GM21737 (cell line): ENCODE results near the gene SLC12A7.
"Not testable (repeated sequence)": the region's sequence is repeated elsewhere in the genome, so short reads cannot be mapped to it uniquely, and the experiment has no call there.

Experiments used
- ATAC-seq: cut with Tn5 transposase; IDR thresholded peaks from one replicate; pipeline ENCODE4 v1.9.1; 2021; ENCODE audit warnings: mild to moderate bottlenecking, moderate library complexity; ENCODE audit not compliant: unreplicated experiment

SLC12A7 gene

GRCh38 chr5:1083026-1083425 lies 28.8 kb downstream of the SLC12A7 start:
- not testable (repeated sequence) for ATAC-seq

GRCh38 chr5:1081519-1081918 lies 30.3 kb downstream of the SLC12A7 start:
- ATAC-seq = no peak

GRCh38 chr5:1080432-1080831 lies 31.4 kb downstream of the SLC12A7 start:
- no peak for ATAC-seq

- ATAC-seq = no peak
These were observed 31.9 kb downstream of the SLC12A7 start for GRCh38 chr5:1079961-1080360.

- ATAC-seq = no peak
These were observed 32.4 kb downstream of the SLC12A7 start for GRCh38 chr5:1079486-1079885.

GRCh38 chr5:1078851-1079250 lies 33.0 kb downstream of the SLC12A7 start:
- ATAC-seq = no peak

GRCh38 chr5:1078206-1078605 lies 33.7 kb downstream of the SLC12A7 start:
- no peak for ATAC-seq

- ATAC-seq = no peak
These were observed 34.3 kb downstream of the SLC12A7 start for GRCh38 chr5:1077491-1078020.

- no peak for ATAC-seq
These were observed 34.8 kb downstream of the SLC12A7 start for GRCh38 chr5:1077026-1077425.

GRCh38 chr5:1076406-1076805 lies 35.5 kb downstream of the SLC12A7 start:
- no peak for ATAC-seq

- ATAC-seq = no peak
These were observed 35.9 kb downstream of the SLC12A7 start for GRCh38 chr5:1075931-1076330.

- ATAC-seq = no peak
These were observed 36.3 kb downstream of the SLC12A7 start for GRCh38 chr5:1075555-1075881.

- no peak for ATAC-seq
These were observed 36.9 kb downstream of the SLC12A7 start for GRCh38 chr5:1074816-1075554.

GRCh38 chr5:1074226-1074625 lies 37.6 kb downstream of the SLC12A7 start:
- no peak for ATAC-seq

GRCh38 chr5:1073239-1074102 lies 38.4 kb downstream of the SLC12A7 start:
- no peak for ATAC-seq

GRCh38 chr5:1069720-1070088 lies 42.2 kb downstream of the SLC12A7 start:
- no peak for ATAC-seq

- ATAC-seq = no peak
These were observed 42.8 kb downstream of the SLC12A7 start for GRCh38 chr5:1068895-1069719.

GRCh38 chr5:1068204-1068894 lies 43.5 kb downstream of the SLC12A7 start:
- ATAC-seq = no peak

GRCh38 chr5:1067141-1068121 lies 44.4 kb downstream of the SLC12A7 start:
- ATAC-seq = no peak
